Type B pancreatic cell (in vitro differentiated cells): ENCODE results near the gene HIPK4. TPM values are rescaled to one million over a fixed set of nuclear protein-coding genes. Genes with fewer than 3 reads are reported as not detected.
"Not testable (repeated sequence)": the region's sequence is repeated elsewhere in the genome, so short reads cannot be mapped to it uniquely, and the experiment has no call there.

Experiments used
- DNase-seq: peaks from one replicate; pipeline ENCODE4 v3.0.0; 2021; ENCODE audit warnings: mixed read lengths; ENCODE audit not compliant: unreplicated experiment; ENCODE audit errors: extremely low spot score
- H3K27ac Mint-ChIP-seq: 2 replicates; pipeline ENCODE4 v1.8.0; 2021; ENCODE audit warnings: mild to moderate bottlenecking, mixed read lengths
- H3K27me3 Mint-ChIP-seq: 2 replicates; pipeline ENCODE4 v1.8.0; 2021; ENCODE audit warnings: mixed read lengths
- H3K36me3 Mint-ChIP-seq: 2 replicates; pipeline ENCODE4 v1.8.0; 2021; ENCODE audit warnings: mixed read lengths
- H3K4me1 Mint-ChIP-seq: one replicate; pipeline ENCODE4 v1.8.0; 2021; ENCODE audit warnings: mixed read lengths; ENCODE audit not compliant: unreplicated experiment
- H3K4me3 Mint-ChIP-seq: 2 replicates; pipeline ENCODE4 v1.8.0; 2021; ENCODE audit warnings: mild to moderate bottlenecking, mixed read lengths
- H3K9me3 Mint-ChIP-seq: 2 replicates; pipeline ENCODE4 v1.8.0; 2021; ENCODE audit warnings: mixed read lengths
- CTCF ChIP-seq: fragments of 200-600 bp; sonication (generic); conservative IDR thresholded peaks from 2 replicates; pipeline ENCODE4 v1.5.0; 2021; ENCODE audit warnings: antibody characterized with exemption, mild to moderate bottlenecking
- total RNA-seq: library from RNA; stranded (reverse); gene quantifications from 2 replicates; pipeline ENCODE4 v1.2.1, GENCODE V29; 2021; ENCODE audit warnings: low replicate concordance

Gene HIPK4
- total RNA-seq, 1 donor from 2014 or later = not detected

GRCh38 chr19:40376286-40376862, 13.6 kb downstream of the HIPK4 start:
- H3K27me3 Mint-ChIP-seq = no peaks in the 10 kb centered on the region
- no peak overlapping the region for H3K4me3 Mint-ChIP-seq
- no peaks in the 10 kb centered on the region for H3K9me3 Mint-ChIP-seq
- no peak for DNase-seq
- H3K27ac Mint-ChIP-seq = no peak overlapping the region
- H3K36me3 Mint-ChIP-seq = peaks cover 5% of the 10 kb centered on the region
- H3K4me1 Mint-ChIP-seq = no peaks in the 10 kb centered on the region
- no peak for TF ChIP-seq CTCF

- no peak overlapping the region for H3K27ac Mint-ChIP-seq
- no peak for DNase-seq
- no peaks in the 10 kb centered on the region for H3K27me3 Mint-ChIP-seq
- H3K9me3 Mint-ChIP-seq = no peaks in the 10 kb centered on the region
- no peaks in the 10 kb centered on the region for H3K4me1 Mint-ChIP-seq
- H3K36me3 Mint-ChIP-seq = peaks cover 9% of the 10 kb centered on the region
- TF ChIP-seq CTCF = no peak
- H3K4me3 Mint-ChIP-seq = no peak overlapping the region
Measured at GRCh38 chr19:40374084-40374483, 15.9 kb downstream of the HIPK4 start.

GRCh38 chr19:40371802-40372122, 18.2 kb downstream of the HIPK4 start:
- no peaks in the 10 kb centered on the region for H3K9me3 Mint-ChIP-seq
- TF ChIP-seq CTCF = no peak
- peaks cover 12% of the 10 kb centered on the region for H3K36me3 Mint-ChIP-seq
- H3K27ac Mint-ChIP-seq = no peak overlapping the region
- H3K27me3 Mint-ChIP-seq = no peaks in the 10 kb centered on the region
- no peak overlapping the region for H3K4me3 Mint-ChIP-seq
- peaks cover 5% of the 10 kb centered on the region for H3K4me1 Mint-ChIP-seq
- no peak for DNase-seq

GRCh38 chr19:40370997-40371801, 18.8 kb downstream of the HIPK4 start:
- DNase-seq = no peak
- H3K9me3 Mint-ChIP-seq = no peaks in the 10 kb centered on the region
- H3K4me1 Mint-ChIP-seq = peaks cover 7% of the 10 kb centered on the region
- no peak for TF ChIP-seq CTCF
- no peaks in the 10 kb centered on the region for H3K27me3 Mint-ChIP-seq
- no peak overlapping the region for H3K27ac Mint-ChIP-seq
- H3K36me3 Mint-ChIP-seq = peaks cover 13% of the 10 kb centered on the region
- no peak overlapping the region for H3K4me3 Mint-ChIP-seq

- DNase-seq, H3K4me3 Mint-ChIP-seq, H3K4me1 Mint-ChIP-seq, H3K27me3 Mint-ChIP-seq, H3K27ac Mint-ChIP-seq, H3K9me3 Mint-ChIP-seq: not testable (repeated sequence)
- H3K36me3 Mint-ChIP-seq = peaks cover 13% of the 10 kb centered on the region
Measured at GRCh38 chr19:40370253-40370652, 19.7 kb downstream of the HIPK4 start.

- TF ChIP-seq CTCF = no peak
- no peak overlapping the region for H3K27ac Mint-ChIP-seq
- H3K4me3 Mint-ChIP-seq = no peak overlapping the region
- no peak for DNase-seq
- peaks cover 14% of the 10 kb centered on the region for H3K4me1 Mint-ChIP-seq
- H3K27me3 Mint-ChIP-seq = no peaks in the 10 kb centered on the region
- H3K36me3 Mint-ChIP-seq = peaks cover 13% of the 10 kb centered on the region
- H3K9me3 Mint-ChIP-seq = no peaks in the 10 kb centered on the region
Measured at GRCh38 chr19:40369797-40370196, 20.2 kb downstream of the HIPK4 start.
